Measurements from ENCODE around the gene GOT1. TPM values are rescaled to one million over a fixed set of nuclear protein-coding genes. Genes with fewer than 3 reads are reported as not detected.

GOT1 gene
- total and polyA plus RNA-seq, 4 donors, result 73.5 to 271 (median 123) TPM

- no peaks in the 10 kb centered on the region for H3K9me3 ChIP-seq (ENCODE audit: control insufficient read depth in 4 of 4, low read length in 3 of 4)
- 73% methylated on average over 1 of the region's 1 CpG for WGBS
- H3K4me3 ChIP-seq (ENCODE audit: low read depth in 1 of 3, low read length in 3 of 3), result no peak overlapping the region
- H3K27me3 ChIP-seq (ENCODE audit: control insufficient read depth in 4 of 4, insufficient read depth in 4 of 4, low read length in 3 of 4), result no peaks in the 10 kb centered on the region
- peaks cover 8 to 26% (median 19%) of the 10 kb centered on the region in 4 donors for H3K4me1 ChIP-seq (ENCODE audit: control insufficient read depth in 4 of 4, insufficient read depth in 4 of 4, low read length in 3 of 4)
- peaks cover 8 to 47% (median 30%) of the 10 kb centered on the region in 4 donors for H3K36me3 ChIP-seq (ENCODE audit: control insufficient read depth in 4 of 4, insufficient read depth in 3 of 4, low read depth in 1 of 4, low read length in 3 of 4)
- TF ChIP-seq SP1 (IDR thresholded peaks at IDR 0.05) (no peak), RXRA (IDR thresholded peaks at IDR 0.05) (no peak), TAF1 (conservative IDR thresholded peaks at IDR 0.05) (no peak), NR2F2 (IDR thresholded peaks at IDR 0.05) (no peak), REST (IDR thresholded peaks at IDR 0.05) (no peak), GABPA (IDR thresholded peaks at IDR 0.05 in 1 of 2, conservative IDR thresholded peaks at IDR 0.05 in 1 of 2) (no peak), HNF4A (conservative IDR thresholded peaks at IDR 0.05) (no peak), FOXA1 (IDR thresholded peaks at IDR 0.05) (no peak), YY1 (IDR thresholded peaks at IDR 0.05) (no peak)
- H3K9ac ChIP-seq (ENCODE audit: low read depth in 1 of 2, low read length in 2 of 2), result no peak overlapping the region
- no peak for DNase-seq (ENCODE audit: low spot score)
- no peak overlapping the region for H3K27ac ChIP-seq (ENCODE audit: low read depth in 1 of 2, low read length in 2 of 2)
Measured at GRCh38 chr10:99410146-99410545, 20.3 kb downstream of the GOT1 start.

GRCh38 chr10:99406149-99406548 is 24.3 kb downstream of the GOT1 start:
- H3K27me3 ChIP-seq (ENCODE audit: control insufficient read depth in 4 of 4, insufficient read depth in 4 of 4, low read length in 3 of 4), result no peaks in the 10 kb centered on the region
- peaks cover 4 to 16% (median 10%) of the 10 kb centered on the region in 4 donors for H3K4me1 ChIP-seq (ENCODE audit: control insufficient read depth in 4 of 4, insufficient read depth in 4 of 4, low read length in 3 of 4)
- H3K36me3 ChIP-seq (ENCODE audit: control insufficient read depth in 4 of 4, insufficient read depth in 3 of 4, low read depth in 1 of 4, low read length in 3 of 4), result peaks cover 22 to 77% (median 61%) of the 10 kb centered on the region in 4 donors
- H3K27ac ChIP-seq (ENCODE audit: low read depth in 1 of 2, low read length in 2 of 2), result no peak overlapping the region
- WGBS, result 95% methylated on average over 3 of the region's 3 CpGs
- TF ChIP-seq SP1 (IDR thresholded peaks at IDR 0.05) (no peak), HNF4A (conservative IDR thresholded peaks at IDR 0.05) (peak in 1 of 2 donors; percentile 48), GABPA (IDR thresholded peaks at IDR 0.05 in 1 of 2, conservative IDR thresholded peaks at IDR 0.05 in 1 of 2) (no peak), JUND (IDR thresholded peaks at IDR 0.05) (no peak), REST (IDR thresholded peaks at IDR 0.05) (no peak), EGR1 (IDR thresholded peaks at IDR 0.05; ENCODE audit: low read depth in 2 of 2) (no peak), ATF3 (IDR thresholded peaks at IDR 0.05) (no peak), RAD21 (IDR thresholded peaks at IDR 0.05) (peak; percentile 38 to 69), CTCF (IDR thresholded peaks at IDR 0.05; ENCODE audit: low read depth, low read length, missing input control) (peak; percentile 2), NR2F2 (IDR thresholded peaks at IDR 0.05) (no peak), FOXA2 (IDR thresholded peaks at IDR 0.05) (no peak), FOXA1 (IDR thresholded peaks at IDR 0.05) (no peak), YY1 (IDR thresholded peaks at IDR 0.05) (no peak)
- no peak overlapping the region for H3K4me3 ChIP-seq (ENCODE audit: low read depth in 1 of 3, low read length in 3 of 3)
- H3K9ac ChIP-seq (ENCODE audit: low read depth in 1 of 2, low read length in 2 of 2), result no peak overlapping the region
- no peak for DNase-seq (ENCODE audit: low spot score)
- no peaks in the 10 kb centered on the region for H3K9me3 ChIP-seq (ENCODE audit: control insufficient read depth in 4 of 4, low read length in 3 of 4)

All from liver (tissue), 9 donors.